GM12878 (cell line): ENCODE results near the gene AGBL4. TPM values are rescaled to one million over a fixed set of nuclear protein-coding genes. Genes with fewer than 3 reads are reported as not detected.

Experiments
- ATAC-seq: fragments of 200-7000 bp; cut with Tn5 transposase; 3 replicates; pipeline ENCODE4 v1.9.1; 2020; ENCODE audit warnings: mild to moderate bottlenecking, moderate library complexity
- BruUV-seq: library from RNA; stranded (reverse); fragments of 400-500 nt; replicated peaks from 2 replicates; lab custom pipeline; 2021; lab: Mats Ljungman, UMichigan
- CTCF ChIA-PET: fragments of 300-600 bp; sonication (Branson Sonifier 250); formaldehyde crosslinking; extraction: SDS; loops from one replicate; lab custom pipeline; 2021; ENCODE audit warnings: inconsistent platforms; lab: Yijun Ruan, JAX
- POLR2A ChIA-PET: fragments of 350-600 bp; formaldehyde crosslinking; extraction: SDS; loops from one replicate; lab custom pipeline; 2021; ENCODE audit warnings: inconsistent platforms; lab: Charles Lee
- RAD21 ChIA-PET: fragments of 300-600 bp; sonication (Branson Sonifier 250); formaldehyde crosslinking; loops from one replicate; lab custom pipeline; 2023; ENCODE audit warnings: antibody characterized with exemption; ENCODE audit not compliant: unreplicated experiment; lab: Charles Lee
- SMC1A ChIA-PET: fragments of 300-600 bp; sonication (Branson Sonifier 250); formaldehyde crosslinking; loops from one replicate; lab custom pipeline; 2023; ENCODE audit not compliant: unreplicated experiment, uncharacterized antibody; lab: Charles Lee
- DNase-seq: peaks from one replicate; pipeline ENCODE4 v3.0.0-alpha.2; 2011; ENCODE audit warnings: low read depth, low spot score
- FAIRE-seq: peaks from 3 replicates; lab custom pipeline; 2011; peaks lifted over from hg19 to GRCh38; lab: Jason Lieb, UNC
- H2AFZ ChIP-seq: 2 replicates; pipeline ENCODE4 v1.6.0; 2011; ENCODE audit warnings: low read depth, low read length, control low read depth; ENCODE audit not compliant: control insufficient read depth
- H3K27ac ChIP-seq: 2 replicates; pipeline ENCODE4 v1.5.1; 2011; ENCODE audit warnings: control low read depth; ENCODE audit not compliant: control insufficient read depth, insufficient read depth
- H3K27me3 ChIP-seq, 2 experiments: replicated peaks in 1 of 2; 2 replicates each; pipeline versions ENCODE4 v1.6.0 to v1.6.1; 2011; ENCODE audit warnings: low read length in 1 of 2; ENCODE audit not compliant: control insufficient read depth in 2 of 2, insufficient read depth in 2 of 2
- H3K36me3 ChIP-seq, 2 experiments: 2 replicates each; pipeline ENCODE4 v1.5.1; 2011; ENCODE audit warnings: low read length in 1 of 2; ENCODE audit not compliant: control insufficient read depth in 2 of 2, insufficient read depth in 2 of 2
- H3K4me1 ChIP-seq: 2 replicates; pipeline ENCODE4 v1.6.1; 2011; ENCODE audit warnings: mild to moderate bottlenecking, low read length, moderate library complexity, mixed read lengths; ENCODE audit not compliant: control insufficient read depth, insufficient read depth
- H3K4me2 ChIP-seq: 2 replicates; pipeline ENCODE4 v1.6.0; 2011; ENCODE audit warnings: control low read depth; ENCODE audit not compliant: control insufficient read depth, insufficient read depth
- H3K4me3 ChIP-seq: fragments of 200-600 bp; sonication (generic); 2 replicates; pipeline ENCODE4 v1.5.1; 2016
- H3K79me2 ChIP-seq: 2 replicates; pipeline ENCODE4 v1.6.0; 2011; ENCODE audit warnings: low read length; ENCODE audit not compliant: control insufficient read depth, insufficient read depth
- H3K9ac ChIP-seq: 2 replicates; pipeline ENCODE4 v1.8.0; 2011; ENCODE audit warnings: low read length, control low read depth, mixed read lengths; ENCODE audit not compliant: control insufficient read depth, insufficient read depth
- H3K9me3 ChIP-seq: replicated peaks from 3 replicates; pipeline ENCODE4 v1.5.1; 2011; ENCODE audit warnings: mild to moderate bottlenecking, low read length; ENCODE audit not compliant: control insufficient read depth, insufficient read depth
- H4K20me1 ChIP-seq: 2 replicates; pipeline ENCODE4 v1.6.0; 2011; ENCODE audit not compliant: control insufficient read depth, insufficient read depth
- DPF2 ChIP-seq: fragments of 450-650 bp; IDR thresholded peaks from 2 replicates; pipeline ENCODE4 v1.6.1; 2017; ENCODE audit warnings: mild to moderate bottlenecking
- HDGF ChIP-seq: fragments of 450-650 bp; IDR thresholded peaks from 2 replicates; pipeline ENCODE4 v1.6.1; 2016; ENCODE audit warnings: antibody characterized with exemption
- IKZF2 ChIP-seq, 2 experiments: fragments of 450-650 bp; IDR thresholded peaks; 2 replicates each; pipeline ENCODE4 v1.6.1; 2017; ENCODE audit warnings: mild to moderate bottlenecking in 2 of 2, moderate library complexity in 2 of 2
- JUND ChIP-seq: IDR thresholded peaks from 2 replicates; pipeline ENCODE4 v1.6.1; 2012; ENCODE audit warnings: low read depth, mild to moderate bottlenecking, low read length, improper control_type of control experiment, moderate library complexity
- MTA3 ChIP-seq: IDR thresholded peaks from 2 replicates; pipeline ENCODE4 v1.6.1; 2012; ENCODE audit warnings: low read length, inconsistent platforms, borderline replicate concordance
- NFYA ChIP-seq: IDR thresholded peaks from 2 replicates; pipeline ENCODE4 v1.6.1; 2011; ENCODE audit warnings: low read depth, mild to moderate bottlenecking, low read length, improper control_type of control experiment, borderline replicate concordance
- RBBP5 ChIP-seq: fragments of 200-600 bp; sonication (generic); conservative IDR thresholded peaks from 2 replicates; pipeline ENCODE4 v1.6.1; 2016
- RUNX3 ChIP-seq: IDR thresholded peaks from 2 replicates; pipeline ENCODE4 v1.6.1; 2012; ENCODE audit warnings: low read length, inconsistent platforms
- TARDBP ChIP-seq: IDR thresholded peaks from 2 replicates; pipeline ENCODE4 v1.6.1; 2016; ENCODE audit warnings: borderline replicate concordance
- TBL1XR1 ChIP-seq: IDR thresholded peaks from 2 replicates; pipeline ENCODE4 v1.6.1; 2012; ENCODE audit warnings: low read depth, low read length, improper control_type of control experiment
- WGBS: methylation state at CpG from one replicate; pipeline ENCODE4 v1.1.6; 2016; ENCODE audit warnings: low lambda C conversion rate; ENCODE audit not compliant: insufficient replicate concordance, insufficient coverage; ENCODE audit errors: missing lambda C conversion rate; 5-methylcytosine and 5-hydroxymethylcytosine counted together
- in situ Hi-C: fragments of 300-500 bp; cut with MboI; formaldehyde crosslinking; loops from 9 replicates; pipeline ENCODE4 v1.14.3; 2018; ENCODE audit warnings: mixed read lengths
- intact Hi-C: fragments of 100-400 bp; cut with micrococcal nuclease; formaldehyde crosslinking; loops from one replicate; pipeline ENCODE4 v1.14.2; 2022; ENCODE audit not compliant: unreplicated experiment
- polyA plus RNA-seq, 11 experiments: library from polyadenylated mRNA; depleted of rRNA in 4 of 11; unstranded in 6 of 11; stranded (reverse) in 5 of 11; fragments of >200 nt; fragmentation: Nextera tagmentation in 4 of 11; fragmentation: Illumina TruSeq in 1 of 11; extraction: Ambion mirVana in 4 of 11; extraction: Trizol in 1 of 11; gene quantifications; 1 replicate in 1 of 11; 2 replicates in 10 of 11; pipeline versions ENCODE4 v1.2.1 to v1.2.3, GENCODE V29; 2011 to 2016; ENCODE audit warnings: inconsistent platforms in 2 of 11, missing spikeins in 2 of 11, low read depth in 1 of 11
- total RNA-seq, 4 experiments: library from RNA; depleted of rRNA in 3 of 4; stranded (reverse); fragments of >200 nt in 3 of 4; fragmentation: Illumina TruSeq in 1 of 4; extraction: Trizol in 1 of 4; gene quantifications; 2 replicates each; pipeline versions ENCODE4 v1.2.1 to v1.2.3, GENCODE V29; 2013 to 2021
- TF ChIP-seq, protein P1 (sequence below): fragments of 450-650 bp; formaldehyde crosslinking; IDR thresholded peaks from 2 replicates; pipeline ENCODE4 v1.5.0; 2022; ENCODE audit warnings: mild to moderate bottlenecking, missing genetic modification characterization
- TF ChIP-seq, protein P2 (sequence below): fragments of 150-350 bp; IDR thresholded peaks from 2 replicates; pipeline ENCODE4 v1.6.1; 2016; ENCODE audit warnings: low read depth, low read length
- TF ChIP-seq, protein P3 (sequence below): fragments of 450-650 bp; IDR thresholded peaks from 2 replicates; pipeline ENCODE4 v1.6.1; 2018; ENCODE audit warnings: mild to moderate bottlenecking, low read depth, moderate library complexity; ENCODE audit not compliant: partially characterized antibody

Gene AGBL4
- total and polyA plus RNA-seq, 10 of the 15 experiments (the other 5 are each of a cell fraction or from before 2014, with no cell fraction given) = 0.31 TPM; not detected in 9

DNA sequence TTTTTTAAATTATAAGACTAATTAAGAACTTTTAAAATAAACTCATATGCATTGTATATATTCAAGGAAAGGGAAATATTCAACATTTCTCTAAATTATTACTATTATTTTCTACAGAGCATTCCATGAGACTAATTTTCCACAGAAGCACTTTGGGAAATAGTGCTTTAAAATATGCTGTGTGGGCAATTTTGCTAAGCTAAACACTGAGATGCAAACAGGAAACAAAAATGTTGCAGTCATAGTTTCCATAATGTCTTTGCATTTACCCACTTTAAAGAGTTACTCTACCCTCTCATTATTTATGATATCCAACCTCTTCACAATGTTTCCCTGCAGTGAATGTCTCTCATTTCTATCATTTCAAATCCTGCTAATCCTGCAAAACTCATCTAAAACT is 977.4 kb downstream of the AGBL4 start (continued):
- no peak for TF ChIP-seq HDGF
- TF ChIP-seq RUNX3 = no peak
- TF ChIP-seq RBBP5 = no peak
- TF ChIP-seq, protein P1, sequence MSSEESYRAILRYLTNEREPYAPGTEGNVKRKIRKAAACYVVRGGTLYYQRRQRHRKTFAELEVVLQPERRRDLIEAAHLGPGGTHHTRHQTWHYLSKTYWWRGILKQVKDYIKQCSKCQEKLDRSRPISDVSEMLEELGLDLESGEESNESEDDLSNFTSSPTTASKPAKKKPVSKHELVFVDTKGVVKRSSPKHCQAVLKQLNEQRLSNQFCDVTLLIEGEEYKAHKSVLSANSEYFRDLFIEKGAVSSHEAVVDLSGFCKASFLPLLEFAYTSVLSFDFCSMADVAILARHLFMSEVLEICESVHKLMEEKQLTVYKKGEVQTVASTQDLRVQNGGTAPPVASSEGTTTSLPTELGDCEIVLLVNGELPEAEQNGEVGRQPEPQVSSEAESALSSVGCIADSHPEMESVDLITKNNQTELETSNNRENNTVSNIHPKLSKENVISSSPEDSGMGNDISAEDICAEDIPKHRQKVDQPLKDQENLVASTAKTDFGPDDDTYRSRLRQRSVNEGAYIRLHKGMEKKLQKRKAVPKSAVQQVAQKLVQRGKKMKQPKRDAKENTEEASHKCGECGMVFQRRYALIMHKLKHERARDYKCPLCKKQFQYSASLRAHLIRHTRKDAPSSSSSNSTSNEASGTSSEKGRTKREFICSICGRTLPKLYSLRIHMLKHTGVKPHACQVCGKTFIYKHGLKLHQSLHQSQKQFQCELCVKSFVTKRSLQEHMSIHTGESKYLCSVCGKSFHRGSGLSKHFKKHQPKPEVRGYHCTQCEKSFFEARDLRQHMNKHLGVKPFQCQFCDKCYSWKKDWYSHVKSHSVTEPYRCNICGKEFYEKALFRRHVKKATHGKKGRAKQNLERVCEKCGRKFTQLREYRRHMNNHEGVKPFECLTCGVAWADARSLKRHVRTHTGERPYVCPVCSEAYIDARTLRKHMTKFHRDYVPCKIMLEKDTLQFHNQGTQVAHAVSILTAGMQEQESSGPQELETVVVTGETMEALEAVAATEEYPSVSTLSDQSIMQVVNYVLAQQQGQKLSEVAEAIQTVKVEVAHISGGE (CRISPR knock-in tag) = no peak
- TF ChIP-seq, all 136 proteins: peak for 0

DNA sequence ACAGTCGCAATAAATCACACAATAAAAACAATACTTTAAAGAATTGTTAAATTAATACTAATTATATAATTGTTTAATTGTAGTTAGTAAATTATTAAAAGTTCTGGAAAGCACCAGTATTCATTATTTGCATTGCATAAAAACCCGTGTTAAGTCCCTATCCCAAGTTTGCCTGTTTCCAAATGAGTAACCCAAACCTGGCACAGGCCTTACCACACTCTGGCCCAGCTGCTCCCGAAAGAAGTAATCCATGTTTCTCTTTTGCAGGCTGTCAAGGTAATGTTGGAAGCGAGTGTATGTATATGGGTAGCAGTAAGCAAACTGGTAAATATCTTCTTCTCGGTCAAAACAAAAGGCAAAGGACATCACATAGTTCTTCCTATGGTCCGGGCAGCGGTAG is 978.4 kb downstream of the AGBL4 start:
- Histone ChIP-seq H2AFZ (no peak overlapping the region), H3K27me3 (no peaks in the 10 kb centered on the region), H3K4me2 (no peak overlapping the region), H3K9ac (no peak overlapping the region), H3K79me2 (no peaks in the 10 kb centered on the region), H3K9me3 (no peaks in the 10 kb centered on the region), H3K4me1 (no peaks in the 10 kb centered on the region), H3K4me3 (no peak overlapping the region), H3K27ac (no peak overlapping the region), H3K36me3 (no peaks in the 10 kb centered on the region), H4K20me1 (no peaks in the 10 kb centered on the region)
- DNase-seq = no peak
- WGBS = 12% methylated on average over 7 of the region's 7 CpGs
- SMC1A ChIA-PET = no interaction called here
- no peak for FAIRE-seq
- no peak for ATAC-seq
- RAD21 ChIA-PET = no interaction called here
- intact Hi-C loops (loop anchor here (10.0 kb wide), 1 partner anchor 379 kb away; no protein-coding TSS in a partner anchor), in situ Hi-C loops (no loop called here)
- POLR2A ChIA-PET = no interaction called here
- CTCF ChIA-PET = interaction anchor here (0.6 kb wide), 1 partner anchor 1712 kb away, joined by 3 read pairs; no protein-coding TSS in a partner anchor
- no TSS peak for BruUV-seq
- TF ChIP-seq HDGF (no peak), DPF2 (no peak), TBL1XR1 (no peak), TARDBP (no peak), IKZF2 (IDR thresholded peaks at IDR 0.05) (no peak), NFYA (no peak), MTA3 (no peak), JUND (no peak), RBBP5 (no peak)
- TF ChIP-seq, protein P2, sequence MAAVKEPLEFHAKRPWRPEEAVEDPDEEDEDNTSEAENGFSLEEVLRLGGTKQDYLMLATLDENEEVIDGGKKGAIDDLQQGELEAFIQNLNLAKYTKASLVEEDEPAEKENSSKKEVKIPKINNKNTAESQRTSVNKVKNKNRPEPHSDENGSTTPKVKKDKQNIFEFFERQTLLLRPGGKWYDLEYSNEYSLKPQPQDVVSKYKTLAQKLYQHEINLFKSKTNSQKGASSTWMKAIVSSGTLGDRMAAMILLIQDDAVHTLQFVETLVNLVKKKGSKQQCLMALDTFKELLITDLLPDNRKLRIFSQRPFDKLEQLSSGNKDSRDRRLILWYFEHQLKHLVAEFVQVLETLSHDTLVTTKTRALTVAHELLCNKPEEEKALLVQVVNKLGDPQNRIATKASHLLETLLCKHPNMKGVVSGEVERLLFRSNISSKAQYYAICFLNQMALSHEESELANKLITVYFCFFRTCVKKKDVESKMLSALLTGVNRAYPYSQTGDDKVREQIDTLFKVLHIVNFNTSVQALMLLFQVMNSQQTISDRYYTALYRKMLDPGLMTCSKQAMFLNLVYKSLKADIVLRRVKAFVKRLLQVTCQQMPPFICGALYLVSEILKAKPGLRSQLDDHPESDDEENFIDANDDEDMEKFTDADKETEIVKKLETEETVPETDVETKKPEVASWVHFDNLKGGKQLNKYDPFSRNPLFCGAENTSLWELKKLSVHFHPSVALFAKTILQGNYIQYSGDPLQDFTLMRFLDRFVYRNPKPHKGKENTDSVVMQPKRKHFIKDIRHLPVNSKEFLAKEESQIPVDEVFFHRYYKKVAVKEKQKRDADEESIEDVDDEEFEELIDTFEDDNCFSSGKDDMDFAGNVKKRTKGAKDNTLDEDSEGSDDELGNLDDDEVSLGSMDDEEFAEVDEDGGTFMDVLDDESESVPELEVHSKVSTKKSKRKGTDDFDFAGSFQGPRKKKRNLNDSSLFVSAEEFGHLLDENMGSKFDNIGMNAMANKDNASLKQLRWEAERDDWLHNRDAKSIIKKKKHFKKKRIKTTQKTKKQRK = no peak
- TF ChIP-seq, protein P3, sequence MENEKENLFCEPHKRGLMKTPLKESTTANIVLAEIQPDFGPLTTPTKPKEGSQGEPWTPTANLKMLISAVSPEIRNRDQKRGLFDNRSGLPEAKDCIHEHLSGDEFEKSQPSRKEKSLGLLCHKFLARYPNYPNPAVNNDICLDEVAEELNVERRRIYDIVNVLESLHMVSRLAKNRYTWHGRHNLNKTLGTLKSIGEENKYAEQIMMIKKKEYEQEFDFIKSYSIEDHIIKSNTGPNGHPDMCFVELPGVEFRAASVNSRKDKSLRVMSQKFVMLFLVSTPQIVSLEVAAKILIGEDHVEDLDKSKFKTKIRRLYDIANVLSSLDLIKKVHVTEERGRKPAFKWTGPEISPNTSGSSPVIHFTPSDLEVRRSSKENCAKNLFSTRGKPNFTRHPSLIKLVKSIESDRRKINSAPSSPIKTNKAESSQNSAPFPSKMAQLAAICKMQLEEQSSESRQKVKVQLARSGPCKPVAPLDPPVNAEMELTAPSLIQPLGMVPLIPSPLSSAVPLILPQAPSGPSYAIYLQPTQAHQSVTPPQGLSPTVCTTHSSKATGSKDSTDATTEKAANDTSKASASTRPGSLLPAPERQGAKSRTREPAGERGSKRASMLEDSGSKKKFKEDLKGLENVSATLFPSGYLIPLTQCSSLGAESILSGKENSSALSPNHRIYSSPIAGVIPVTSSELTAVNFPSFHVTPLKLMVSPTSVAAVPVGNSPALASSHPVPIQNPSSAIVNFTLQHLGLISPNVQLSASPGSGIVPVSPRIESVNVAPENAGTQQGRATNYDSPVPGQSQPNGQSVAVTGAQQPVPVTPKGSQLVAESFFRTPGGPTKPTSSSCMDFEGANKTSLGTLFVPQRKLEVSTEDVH = no peak
